BLaER1 (cell line): ENCODE measurements around the gene CEP131.

Experiments used
- H3K27ac ChIP-seq: shearing (Covaris generic); formaldehyde crosslinking; 2 replicates; pipeline ENCODE4 v1.8.1; 2022
- H3K27me3 ChIP-seq: shearing (Covaris generic); formaldehyde crosslinking; 2 replicates; pipeline ENCODE4 v1.8.1; 2022
- H3K36me3 ChIP-seq: shearing (Covaris generic); formaldehyde crosslinking; 2 replicates; pipeline ENCODE4 v1.8.1; 2022
- H3K4me1 ChIP-seq: shearing (Covaris generic); formaldehyde crosslinking; 2 replicates; pipeline ENCODE4 v1.8.1; 2022
- H3K4me2 ChIP-seq: shearing (Covaris generic); formaldehyde crosslinking; 2 replicates; pipeline ENCODE4 v1.8.1; 2022
- H3K4me3 ChIP-seq: shearing (Covaris generic); formaldehyde crosslinking; 2 replicates; pipeline ENCODE4 v1.8.1; 2022
- H3K9ac ChIP-seq: shearing (Covaris generic); formaldehyde crosslinking; 2 replicates; pipeline ENCODE4 v1.8.1; 2022
- H3K9me3 ChIP-seq: shearing (Covaris generic); formaldehyde crosslinking; 2 replicates; pipeline ENCODE4 v1.8.1; 2022
- H4K20me1 ChIP-seq: shearing (Covaris generic); formaldehyde crosslinking; 2 replicates; pipeline ENCODE4 v1.8.1; 2022
- Cebpa-rat ChIP-seq: shearing (Covaris generic); IDR thresholded peaks from 2 replicates; pipeline ENCODE4 v1.8.1; 2022

The CEP131 gene

GRCh38 chr17:81195941-81196495, 26.7 kb downstream of the CEP131 start:
- Histone ChIP-seq H3K9ac (no peak overlapping the region), H4K20me1 (no peaks in the 10 kb centered on the region), H3K27me3 (no peaks in the 10 kb centered on the region)

DNA sequence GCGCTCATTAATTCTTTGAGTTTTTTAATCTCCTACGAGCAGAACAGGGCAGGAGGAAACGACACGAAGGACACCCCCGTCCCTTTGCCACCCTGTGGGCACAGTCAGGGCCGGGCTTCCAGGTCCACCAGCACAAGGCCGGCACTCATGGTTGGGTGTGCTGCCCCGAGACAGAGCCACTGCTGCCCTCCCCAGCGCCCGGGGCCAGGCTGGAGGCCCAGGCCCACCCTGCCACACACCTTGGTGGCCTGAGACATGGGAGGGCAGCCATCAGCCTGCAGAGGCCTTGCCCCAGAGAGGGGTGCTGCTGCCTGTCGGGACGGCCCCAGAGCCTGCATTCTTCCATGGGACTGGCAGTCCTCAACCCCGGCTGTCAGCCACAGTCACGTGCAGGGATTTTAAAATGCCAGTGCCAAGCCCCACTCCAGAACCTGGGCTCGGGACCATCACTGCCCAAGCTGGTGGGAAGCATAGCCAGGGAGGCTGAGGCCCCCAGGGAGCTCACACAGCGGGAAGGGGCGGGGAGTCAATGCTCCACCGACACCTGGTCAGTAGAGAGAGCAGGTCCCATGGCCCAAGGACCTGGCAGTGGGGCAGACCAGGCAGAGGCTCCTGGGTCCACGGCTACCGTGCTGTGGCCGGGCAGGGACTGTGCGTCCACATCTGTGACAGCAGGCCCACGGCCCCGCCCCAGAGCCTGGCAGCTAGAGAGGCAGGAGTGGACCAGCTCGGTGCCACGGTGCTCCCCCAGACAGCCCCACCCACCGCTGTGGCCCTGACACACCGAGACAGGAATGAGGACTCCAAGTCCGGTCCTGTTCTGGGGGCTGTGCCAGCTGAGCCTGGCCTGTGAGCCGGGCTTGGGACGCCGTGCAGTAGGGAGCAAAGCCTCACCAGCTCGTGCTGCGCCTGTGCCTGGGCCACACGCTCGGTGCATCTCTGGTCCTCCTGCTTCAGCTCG, 27.5 kb downstream of the CEP131 start:
- no peak overlapping the region for H3K9ac ChIP-seq
- H3K36me3 ChIP-seq = peaks cover 97% of the 10 kb centered on the region
- H4K20me1 ChIP-seq = no peaks in the 10 kb centered on the region
- H3K9me3 ChIP-seq = no peaks in the 10 kb centered on the region
- H3K27me3 ChIP-seq = no peaks in the 10 kb centered on the region
- peaks cover 26% of the 10 kb centered on the region for H3K4me1 ChIP-seq
- H3K4me2 ChIP-seq = no peak overlapping the region
- H3K4me3 ChIP-seq = no peak overlapping the region
- no peak for TF ChIP-seq Cebpa-rat
- H3K27ac ChIP-seq = no peak overlapping the region

More at GRCh38 chr17:81195941-81196495, 26.7 kb downstream of the CEP131 start:
- H3K4me3 ChIP-seq = no peak overlapping the region
- H3K4me1 ChIP-seq = peaks cover 34% of the 10 kb centered on the region
- H3K36me3 ChIP-seq = peaks cover 91% of the 10 kb centered on the region
- no peak for TF ChIP-seq Cebpa-rat
- no peak overlapping the region for H3K27ac ChIP-seq
- H3K4me2 ChIP-seq = no peak overlapping the region
- no peaks in the 10 kb centered on the region for H3K9me3 ChIP-seq

GRCh38 chr17:81194225-81194760, 28.5 kb downstream of the CEP131 start:
- no peak overlapping the region for H3K4me3 ChIP-seq
- H3K4me1 ChIP-seq = peaks cover 21% of the 10 kb centered on the region
- no peak overlapping the region for H3K27ac ChIP-seq
- H3K27me3 ChIP-seq = no peaks in the 10 kb centered on the region
- H3K9ac ChIP-seq = no peak overlapping the region
- H4K20me1 ChIP-seq = no peaks in the 10 kb centered on the region
- no peaks in the 10 kb centered on the region for H3K9me3 ChIP-seq
- peaks cover 97% of the 10 kb centered on the region for H3K36me3 ChIP-seq
- no peak overlapping the region for H3K4me2 ChIP-seq
- no peak for TF ChIP-seq Cebpa-rat

- no peak overlapping the region for H3K9ac ChIP-seq
- H3K4me2 ChIP-seq = no peak overlapping the region
- H3K36me3 ChIP-seq = peaks cover 97% of the 10 kb centered on the region
- no peak overlapping the region for H3K27ac ChIP-seq
- no peak overlapping the region for H3K4me3 ChIP-seq
- no peaks in the 10 kb centered on the region for H4K20me1 ChIP-seq
- H3K4me1 ChIP-seq = peaks cover 20% of the 10 kb centered on the region
- no peaks in the 10 kb centered on the region for H3K27me3 ChIP-seq
- no peaks in the 10 kb centered on the region for H3K9me3 ChIP-seq
- TF ChIP-seq Cebpa-rat = no peak
Observed at GRCh38 chr17:81193470-81194224, 29.1 kb downstream of the CEP131 start.

GRCh38 chr17:81193051-81193410, 29.7 kb downstream of the CEP131 start:
- Histone ChIP-seq H3K9me3 (no peaks in the 10 kb centered on the region), H3K36me3 (peaks cover 97% of the 10 kb centered on the region), H4K20me1 (no peaks in the 10 kb centered on the region), H3K27me3 (no peaks in the 10 kb centered on the region), H3K9ac (no peak overlapping the region), H3K27ac (no peak overlapping the region), H3K4me2 (no peak overlapping the region), H3K4me1 (peaks cover 13% of the 10 kb centered on the region), H3K4me3 (no peak overlapping the region)
- TF ChIP-seq Cebpa-rat = no peak

GRCh38 chr17:81192386-81193050, 30.2 kb downstream of the CEP131 start:
- TF ChIP-seq Cebpa-rat = no peak
- no peak overlapping the region for H3K4me2 ChIP-seq
- no peaks in the 10 kb centered on the region for H3K9me3 ChIP-seq
- H3K27ac ChIP-seq = no peak overlapping the region
- peaks cover 12% of the 10 kb centered on the region for H3K4me1 ChIP-seq
- no peaks in the 10 kb centered on the region; the same call in 1 of the 2 replicates for H4K20me1 ChIP-seq
- H3K27me3 ChIP-seq = no peaks in the 10 kb centered on the region
- peaks cover 96% of the 10 kb centered on the region for H3K36me3 ChIP-seq
- no peak overlapping the region for H3K4me3 ChIP-seq
- H3K9ac ChIP-seq = no peak overlapping the region

GRCh38 chr17:81191646-81192045, 31.1 kb downstream of the CEP131 start:
- peaks cover 8% of the 10 kb centered on the region; the same call in 1 of the 2 replicates for H3K4me1 ChIP-seq
- H3K27me3 ChIP-seq = no peaks in the 10 kb centered on the region
- H3K9ac ChIP-seq = no peak overlapping the region
- no peaks in the 10 kb centered on the region for H3K9me3 ChIP-seq
- TF ChIP-seq Cebpa-rat = no peak
- peaks cover 91% of the 10 kb centered on the region for H3K36me3 ChIP-seq
- H3K27ac ChIP-seq = no peak overlapping the region
- H3K4me2 ChIP-seq = no peak overlapping the region
- no peaks in the 10 kb centered on the region; the same call in 1 of the 2 replicates for H4K20me1 ChIP-seq
- H3K4me3 ChIP-seq = no peak overlapping the region

GRCh38 chr17:81191116-81191515, 31.6 kb downstream of the CEP131 start:
- H4K20me1 ChIP-seq = no peaks in the 10 kb centered on the region; the same call in 1 of the 2 replicates
- no peaks in the 10 kb centered on the region for H3K9me3 ChIP-seq
- no peak overlapping the region for H3K4me3 ChIP-seq
- H3K9ac ChIP-seq = no peak overlapping the region
- no peaks in the 10 kb centered on the region for H3K27me3 ChIP-seq
- no peak overlapping the region for H3K4me2 ChIP-seq
- peaks cover 85% of the 10 kb centered on the region for H3K36me3 ChIP-seq
- H3K4me1 ChIP-seq = peaks cover 8% of the 10 kb centered on the region; the same call in 1 of the 2 replicates
- TF ChIP-seq Cebpa-rat = no peak
- H3K27ac ChIP-seq = no peak overlapping the region

DNA sequence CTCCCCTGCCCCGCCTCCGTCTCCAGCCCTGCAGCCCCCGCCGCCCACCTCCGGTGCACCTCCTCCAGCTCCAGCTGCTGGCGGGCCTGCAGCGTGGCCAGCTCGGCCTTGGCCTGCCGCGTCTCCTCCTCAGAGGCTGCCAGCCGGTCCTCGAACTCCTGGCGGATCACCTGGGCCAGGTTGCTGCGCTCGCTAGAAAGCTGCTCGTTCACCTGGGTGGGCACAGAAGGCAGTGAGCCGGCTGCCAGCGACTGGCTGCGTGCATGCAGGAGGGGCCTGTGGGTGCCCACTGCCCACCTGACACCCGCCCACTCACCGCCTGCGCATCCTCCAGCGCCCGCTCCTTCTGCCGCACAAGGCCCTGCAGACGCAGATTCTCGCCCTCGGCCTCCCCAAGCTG, 32.2 kb downstream of the CEP131 start:
- no peak for TF ChIP-seq Cebpa-rat
- H3K27ac ChIP-seq = no peak overlapping the region
- H3K4me3 ChIP-seq = no peak overlapping the region
- no peak overlapping the region for H3K9ac ChIP-seq
- no peaks in the 10 kb centered on the region for H3K27me3 ChIP-seq
- no peak overlapping the region for H3K4me2 ChIP-seq
- peaks cover 80% of the 10 kb centered on the region for H3K36me3 ChIP-seq
- H3K9me3 ChIP-seq = no peaks in the 10 kb centered on the region
- peaks cover 8% of the 10 kb centered on the region; the same call in 1 of the 2 replicates for H3K4me1 ChIP-seq
- no peaks in the 10 kb centered on the region; the same call in 1 of the 2 replicates for H4K20me1 ChIP-seq
